IMR-90 (cell line): ENCODE measurements around the gene MRPL32. TPM values are rescaled to one million over a fixed set of nuclear protein-coding genes. Genes with fewer than 3 reads are reported as not detected.

Experiments used
- ATAC-seq: fragments of 200-7000 bp; cut with Tn5 transposase; 2 replicates; pipeline ENCODE4 v1.9.1; 2020; ENCODE audit warnings: low read depth, mild to moderate bottlenecking, moderate library complexity
- BruUV-seq: library from RNA; stranded (reverse); fragments of 400-500 nt; replicated peaks from 2 replicates; lab custom pipeline; 2021; lab: Mats Ljungman, UMichigan
- CTCF ChIA-PET: fragments of 300-600 bp; formaldehyde crosslinking; extraction: SDS; loops from one replicate; lab custom pipeline; 2021; ENCODE audit warnings: antibody characterized with exemption; lab: Yijun Ruan, JAX
- POLR2A ChIA-PET: fragments of 300-600 bp; sonication (Branson Sonifier 250); formaldehyde crosslinking; loops from one replicate; lab custom pipeline; 2022; ENCODE audit warnings: antibody characterized with exemption; ENCODE audit not compliant: unreplicated experiment; lab: Charles Lee
- DNase-seq: peaks from one replicate; pipeline ENCODE4 v3.0.0; 2013
- H2AFZ ChIP-seq: replicated peaks from 2 replicates; pipeline ENCODE3; 2013; ENCODE audit warnings: low read length, mild to moderate bottlenecking; ENCODE audit not compliant: poor library complexity
- H2AK5ac ChIP-seq: 2 replicates; pipeline ENCODE4 v1.6.1; 2013; ENCODE audit warnings: low read depth, low read length, inconsistent platforms
- H2AK9ac ChIP-seq: replicated peaks from 2 replicates; pipeline ENCODE3; 2013; ENCODE audit warnings: mild to moderate bottlenecking, low read depth, low read length, moderate library complexity; ENCODE audit not compliant: poor library complexity
- H2BK120ac ChIP-seq: 2 replicates; pipeline ENCODE4 v1.6.1; 2013; ENCODE audit warnings: low read depth, low read length, inconsistent platforms
- H2BK15ac ChIP-seq: 3 replicates; pipeline ENCODE4 v1.6.1; 2013; ENCODE audit warnings: low read depth, low read length, inconsistent platforms
- H2BK20ac ChIP-seq: 2 replicates; pipeline ENCODE4 v1.6.1; 2013; ENCODE audit warnings: low read depth, mild to moderate bottlenecking, inconsistent platforms, low read length, moderate library complexity
- H2BK5ac ChIP-seq: 2 replicates; pipeline ENCODE4 v1.6.1; 2013; ENCODE audit warnings: mild to moderate bottlenecking, low read depth, low read length, inconsistent platforms; ENCODE audit not compliant: poor library complexity, severe bottlenecking
- H3K14ac ChIP-seq: replicated peaks from 2 replicates; pipeline ENCODE4 v1.6.1; 2013; ENCODE audit warnings: low read depth, low read length, inconsistent platforms
- H3K18ac ChIP-seq: 2 replicates; pipeline ENCODE4 v1.6.1; 2013; ENCODE audit warnings: low read depth, low read length, control low read depth
- H3K23ac ChIP-seq: 2 replicates; pipeline ENCODE4 v1.6.1; 2013; ENCODE audit warnings: low read depth, low read length, inconsistent platforms
- H3K27ac ChIP-seq: 2 replicates; pipeline ENCODE4 v1.5.1; 2013; ENCODE audit warnings: mild to moderate bottlenecking, control low read depth, low read length; ENCODE audit not compliant: insufficient read depth
- H3K27me3 ChIP-seq: 2 replicates; pipeline ENCODE4 v1.6.1; 2013; ENCODE audit warnings: low read length; ENCODE audit not compliant: control insufficient read depth, insufficient read depth
- H3K36me3 ChIP-seq: 2 replicates; pipeline ENCODE4 v1.6.1; 2013; ENCODE audit warnings: low read length, mixed read lengths; ENCODE audit not compliant: control insufficient read depth, insufficient read depth
- H3K4ac ChIP-seq: 2 replicates; pipeline ENCODE4 v1.6.1; 2013; ENCODE audit warnings: low read depth, low read length, inconsistent platforms
- H3K4me1 ChIP-seq: 2 replicates; pipeline ENCODE4 v1.6.1; 2013; ENCODE audit warnings: low read length, mixed read lengths; ENCODE audit not compliant: control insufficient read depth, insufficient read depth
- H3K4me2 ChIP-seq: 2 replicates; pipeline ENCODE4 v1.6.1; 2013; ENCODE audit warnings: low read depth, mild to moderate bottlenecking, control low read depth, low read length, moderate library complexity
- H3K4me3 ChIP-seq: 2 replicates; pipeline ENCODE4 v1.5.1; 2013; ENCODE audit warnings: low read depth, mild to moderate bottlenecking, control low read depth, low read length, moderate library complexity; ENCODE audit not compliant: insufficient read depth
- H3K56ac ChIP-seq: 2 replicates; pipeline ENCODE4 v1.6.1; 2013; ENCODE audit warnings: low read length, inconsistent platforms; ENCODE audit not compliant: insufficient read depth; ENCODE audit errors: extremely low read depth
- H3K79me1 ChIP-seq, 2 experiments: 2 replicates each; pipeline ENCODE4 v1.6.1; 2013; ENCODE audit warnings: low read length in 2 of 2, inconsistent platforms in 1 of 2, low read depth in 1 of 2
- H3K9ac ChIP-seq: 2 replicates; pipeline ENCODE4 v1.6.1; 2013; ENCODE audit warnings: low read depth, low read length, control low read depth
- H3K9me1 ChIP-seq: 2 replicates; pipeline ENCODE4 v1.6.1; 2013; ENCODE audit warnings: low read length, inconsistent platforms; ENCODE audit not compliant: insufficient read depth
- H3K9me3 ChIP-seq: 2 replicates; pipeline ENCODE4 v1.6.1; 2013; ENCODE audit warnings: low read length; ENCODE audit not compliant: control insufficient read depth, insufficient read depth
- H4K20me1 ChIP-seq: 2 replicates; pipeline ENCODE4 v1.6.1; 2013; ENCODE audit warnings: low read length, inconsistent platforms; ENCODE audit not compliant: insufficient read depth
- H4K5ac ChIP-seq: 2 replicates; pipeline ENCODE4 v1.6.1; 2013; ENCODE audit warnings: mild to moderate bottlenecking, low read depth, low read length, control low read depth
- H4K8ac ChIP-seq, 2 experiments: 2 replicates each; pipeline ENCODE4 v1.6.1; 2013; ENCODE audit warnings: low read depth in 2 of 2, low read length in 2 of 2, control low read depth in 1 of 2, inconsistent platforms in 1 of 2
- H4K91ac ChIP-seq: 2 replicates; pipeline ENCODE4 v1.6.1; 2013; ENCODE audit warnings: low read depth, low read length, inconsistent platforms; ENCODE audit not compliant: insufficient read depth
- BHLHE40 ChIP-seq: fragments of 150-350 bp; IDR thresholded peaks from 2 replicates; pipeline ENCODE4 v1.6.1; 2016; ENCODE audit warnings: mild to moderate bottlenecking, low read depth, low read length
- CEBPB ChIP-seq: IDR thresholded peaks from 2 replicates; pipeline ENCODE4 v1.6.1; 2012; ENCODE audit warnings: low read depth, low read length, improper control_type of control experiment
- CHD1 ChIP-seq: IDR thresholded peaks from 2 replicates; pipeline ENCODE4 v1.6.1; 2012; ENCODE audit warnings: low read depth, low read length, improper control_type of control experiment
- CTCF ChIP-seq: conservative IDR thresholded peaks from 2 replicates; pipeline ENCODE4 v1.5.1; 2012; ENCODE audit warnings: mild to moderate bottlenecking, low read depth, low read length, improper control_type of control experiment
- MAFK ChIP-seq: IDR thresholded peaks from 2 replicates; pipeline ENCODE4 v1.6.1; 2012; ENCODE audit warnings: low read depth, low read length, improper control_type of control experiment
- MAZ ChIP-seq: IDR thresholded peaks from 2 replicates; pipeline ENCODE4 v1.6.1; 2012; ENCODE audit warnings: low read depth, mild to moderate bottlenecking, low read length, improper control_type of control experiment, moderate library complexity, borderline replicate concordance
- MXI1 ChIP-seq: IDR thresholded peaks from 2 replicates; pipeline ENCODE4 v1.6.1; 2012; ENCODE audit warnings: low read depth, mild to moderate bottlenecking, low read length, moderate library complexity, borderline replicate concordance
- POLR2A ChIP-seq: IDR thresholded peaks from 2 replicates; pipeline ENCODE4 v1.6.1; 2012; ENCODE audit warnings: mild to moderate bottlenecking, low read depth, low read length
- RFX5 ChIP-seq: IDR thresholded peaks from 2 replicates; pipeline ENCODE4 v1.8.0; 2012; ENCODE audit warnings: low read depth, mild to moderate bottlenecking, low read length, moderate library complexity
- USF2 ChIP-seq: fragments of 150-350 bp; IDR thresholded peaks from 2 replicates; pipeline ENCODE4 v1.6.1; 2017; ENCODE audit warnings: mild to moderate bottlenecking, antibody characterized with exemption, low read length, low read depth
- dilution Hi-C: fragments of 300-500 bp; cut with HindIII; formaldehyde crosslinking; loops from one replicate; pipeline ENCODE4 v1.14.3; 2018; ENCODE audit warnings: low sequenced_read_pairs; ENCODE audit not compliant: unreplicated experiment
- in situ Hi-C: fragments of 300-500 bp; cut with MboI; formaldehyde crosslinking; loops from 3 replicates; pipeline ENCODE4 v1.14.3; 2019; ENCODE audit warnings: low sequenced_read_pairs, inconsistent platforms, mixed read lengths
- intact Hi-C: fragments of 100-400 bp; cut with micrococcal nuclease; formaldehyde crosslinking; loops from 2 replicates; pipeline ENCODE4 v1.10.0; 2022
- polyA plus RNA-seq, 3 experiments: library from polyadenylated mRNA; depleted of rRNA; stranded (reverse); fragments of >200 nt; gene quantifications; 2 replicates each; pipeline ENCODE4 v1.2.3, GENCODE V29; 2012; ENCODE audit warnings: low replicate concordance in 1 of 3
- total RNA-seq: library from RNA; depleted of rRNA; stranded (reverse); fragments of >200 nt; gene quantifications from 2 replicates; pipeline ENCODE4 v1.2.3, GENCODE V29; 2012

MRPL32 gene
- total and polyA plus RNA-seq, 2 of the 4 experiments (the other 2 are of a cell fraction) = 42.3 to 75.3 TPM

- Histone ChIP-seq H2BK120ac (no peak overlapping the region), H3K14ac (no peak overlapping the region), H4K20me1 (no peaks in the 10 kb centered on the region), H2BK15ac (no peak overlapping the region), H3K4ac (no peak overlapping the region), H3K4me3 (no peak overlapping the region), H2AFZ (no peak overlapping the region), H3K4me2 (no peak overlapping the region), H2BK20ac (no peak overlapping the region), H2BK5ac (no peak overlapping the region), H2AK9ac (no peak overlapping the region), H3K27me3 (peaks cover 4% of the 10 kb centered on the region; the same call in 1 of the 2 replicates), H4K91ac (no peak overlapping the region), H3K27ac (no peak overlapping the region), H3K4me1 (no peaks in the 10 kb centered on the region), H3K23ac (no peak overlapping the region), H3K56ac (no peak overlapping the region), H3K9ac (no peak overlapping the region), H3K9me3 (no peaks in the 10 kb centered on the region), H3K36me3 (no peaks in the 10 kb centered on the region), H3K79me1 (no peaks in the 10 kb centered on the region), H3K9me1 (no peaks in the 10 kb centered on the region), H2AK5ac (no peak overlapping the region), H4K5ac (no peak overlapping the region), H4K8ac (no peak overlapping the region), H3K18ac (no peak overlapping the region)
- dilution Hi-C loops = no loop called here
- in situ Hi-C loops = no loop called here
- ChIA-PET POLR2A (no interaction called here), CTCF (no interaction called here)
- DNase-seq (no peak), ATAC-seq (no peak)
- intact Hi-C loops = no loop called here
- TF ChIP-seq MAZ (no peak), RFX5 (no peak), MAFK (no peak), CHD1 (no peak), MXI1 (no peak), CEBPB (no peak), BHLHE40 (no peak), CTCF (no peak), USF2 (no peak), POLR2A (no peak)
- BruUV-seq = no TSS peak
Observed at GRCh38 chr7:42978496-42978895, 46.3 kb downstream of the MRPL32 start.
